Caco-2 (cell line): ENCODE results near the gene CLSTN2. TPM values are rescaled to one million over a fixed set of nuclear protein-coding genes. Genes with fewer than 3 reads are reported as not detected.

Source experiments
- BruUV-seq: library from RNA; stranded (reverse); fragments of 400-500 nt; replicated peaks from 2 replicates; lab custom pipeline; 2021; lab: Mats Ljungman, UMichigan
- CTCF ChIA-PET: fragments of 300-600 bp; sonication (Branson Sonifier 250); formaldehyde crosslinking; loops from one replicate; lab custom pipeline; 2022; ENCODE audit warnings: antibody characterized with exemption; lab: Charles Lee
- POLR2A ChIA-PET: fragments of 300-600 bp; sonication (Branson Sonifier 250); formaldehyde crosslinking; loops from one replicate; lab custom pipeline; 2022; ENCODE audit warnings: antibody characterized with exemption; lab: Charles Lee
- DNase-seq, 2 experiments: peaks; one replicate each; pipeline versions ENCODE4 v3.0.0 to v3.0.0-alpha.2; 2020 to 2022
- H3K27me3 ChIP-seq: replicated peaks from 2 replicates; pipeline ENCODE4 v1.6.0; 2011; ENCODE audit warnings: low read length; ENCODE audit not compliant: control insufficient read depth, insufficient read depth
- H3K36me3 ChIP-seq: 2 replicates; pipeline ENCODE4 v1.5.1; 2011; ENCODE audit warnings: low read length; ENCODE audit not compliant: control insufficient read depth, insufficient read depth
- H3K4me1 ChIP-seq: fragments of 250-450 bp; sonication (Bioruptor Pico); 2 replicates; pipeline ENCODE4 v1.5.1; 2020; ENCODE audit warnings: mild to moderate bottlenecking
- H3K4me3 ChIP-seq: 2 replicates; pipeline ENCODE4 v1.5.1; 2011; ENCODE audit warnings: low read depth, mild to moderate bottlenecking, control low read depth, low read length
- H3K9me3 ChIP-seq: fragments of 250-450 bp; sonication (Bioruptor Pico); 2 replicates; pipeline ENCODE4 v1.5.1; 2020; ENCODE audit warnings: mild to moderate bottlenecking, moderate library complexity
- H3K27ac Mint-ChIP-seq: one replicate; pipeline ENCODE4 v1.8.0; 2022; ENCODE audit warnings: mixed read lengths; ENCODE audit not compliant: unreplicated experiment
- H3K27me3 Mint-ChIP-seq: one replicate; pipeline ENCODE4 v1.8.0; 2022; ENCODE audit warnings: mixed read lengths; ENCODE audit not compliant: insufficient read depth, unreplicated experiment
- H3K36me3 Mint-ChIP-seq: one replicate; pipeline ENCODE4 v1.8.0; 2022; ENCODE audit warnings: mild to moderate bottlenecking, mixed read lengths; ENCODE audit not compliant: insufficient read depth, unreplicated experiment
- H3K4me1 Mint-ChIP-seq: one replicate; pipeline ENCODE4 v1.8.0; 2022; ENCODE audit warnings: low read depth, mixed read lengths; ENCODE audit not compliant: unreplicated experiment
- H3K4me3 Mint-ChIP-seq: one replicate; pipeline ENCODE4 v1.8.0; 2022; ENCODE audit warnings: mild to moderate bottlenecking, moderate library complexity, mixed read lengths; ENCODE audit not compliant: unreplicated experiment
- H3K9me3 Mint-ChIP-seq: one replicate; pipeline ENCODE4 v1.8.0; 2022; ENCODE audit warnings: mixed read lengths; ENCODE audit not compliant: unreplicated experiment
- intact Hi-C: fragments of 100-400 bp; cut with micrococcal nuclease; formaldehyde crosslinking; loops from one replicate; pipeline ENCODE4 v1.10.0; 2022; ENCODE audit not compliant: unreplicated experiment
- total RNA-seq: library from RNA; stranded (reverse); gene quantifications from 2 replicates; pipeline ENCODE4 v1.2.3, GENCODE V29; 2022
- TF ChIP-seq, protein P1 (sequence below), 2 experiments: fragments of 200-600 bp in 1 of 2; IDR thresholded peaks; 1 replicate in 1 of 2; 2 replicates in 1 of 2; pipeline versions ENCODE4 v1.5.1 to v1.8.0; 2011 to 2022; ENCODE audit warnings: antibody characterized with exemption in 1 of 2, control low read depth in 1 of 2, inconsistent platforms in 1 of 2, low read depth in 1 of 2, low read length in 1 of 2, mild to moderate bottlenecking in 1 of 2, moderate library complexity in 1 of 2; ENCODE audit not compliant: insufficient read depth in 1 of 2, severe bottlenecking in 1 of 2, unreplicated experiment in 1 of 2

Gene CLSTN2
- total RNA-seq, 1 experiment from 2014 or later, result 26.1 TPM

- no peaks in the 10 kb centered on the region for H3K36me3 ChIP-seq
- Mint-ChIP-seq H3K4me3 (no peak overlapping the region), H3K4me1 (peaks cover 6% of the 10 kb centered on the region), H3K36me3 (peaks cover 5% of the 10 kb centered on the region), H3K9me3 (no peaks in the 10 kb centered on the region), H3K27ac (no peak overlapping the region), H3K27me3 (peaks cover 7% of the 10 kb centered on the region)
- H3K9me3 ChIP-seq, result no peaks in the 10 kb centered on the region
- ChIA-PET CTCF (no interaction called here), POLR2A (no interaction called here)
- no TSS peak for BruUV-seq
- no peaks in the 10 kb centered on the region; the same call in 1 of the 2 replicates for H3K4me1 ChIP-seq
- intact Hi-C loops, result no loop called here
- TF ChIP-seq, protein P1, sequence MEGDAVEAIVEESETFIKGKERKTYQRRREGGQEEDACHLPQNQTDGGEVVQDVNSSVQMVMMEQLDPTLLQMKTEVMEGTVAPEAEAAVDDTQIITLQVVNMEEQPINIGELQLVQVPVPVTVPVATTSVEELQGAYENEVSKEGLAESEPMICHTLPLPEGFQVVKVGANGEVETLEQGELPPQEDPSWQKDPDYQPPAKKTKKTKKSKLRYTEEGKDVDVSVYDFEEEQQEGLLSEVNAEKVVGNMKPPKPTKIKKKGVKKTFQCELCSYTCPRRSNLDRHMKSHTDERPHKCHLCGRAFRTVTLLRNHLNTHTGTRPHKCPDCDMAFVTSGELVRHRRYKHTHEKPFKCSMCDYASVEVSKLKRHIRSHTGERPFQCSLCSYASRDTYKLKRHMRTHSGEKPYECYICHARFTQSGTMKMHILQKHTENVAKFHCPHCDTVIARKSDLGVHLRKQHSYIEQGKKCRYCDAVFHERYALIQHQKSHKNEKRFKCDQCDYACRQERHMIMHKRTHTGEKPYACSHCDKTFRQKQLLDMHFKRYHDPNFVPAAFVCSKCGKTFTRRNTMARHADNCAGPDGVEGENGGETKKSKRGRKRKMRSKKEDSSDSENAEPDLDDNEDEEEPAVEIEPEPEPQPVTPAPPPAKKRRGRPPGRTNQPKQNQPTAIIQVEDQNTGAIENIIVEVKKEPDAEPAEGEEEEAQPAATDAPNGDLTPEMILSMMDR (IDR thresholded peaks at IDR 0.05; ENCODE audit: insufficient read depth in 1 of 2, low read depth in 1 of 2, low read length in 1 of 2, severe bottlenecking in 1 of 2, unreplicated experiment in 1 of 2), result no peak
- no peak for DNase-seq
- no peak overlapping the region for H3K4me3 ChIP-seq
- no peaks in the 10 kb centered on the region for H3K27me3 ChIP-seq
Observed at GRCh38 chr3:140505213-140505612, 570.2 kb downstream of the CLSTN2 start.

DNA sequence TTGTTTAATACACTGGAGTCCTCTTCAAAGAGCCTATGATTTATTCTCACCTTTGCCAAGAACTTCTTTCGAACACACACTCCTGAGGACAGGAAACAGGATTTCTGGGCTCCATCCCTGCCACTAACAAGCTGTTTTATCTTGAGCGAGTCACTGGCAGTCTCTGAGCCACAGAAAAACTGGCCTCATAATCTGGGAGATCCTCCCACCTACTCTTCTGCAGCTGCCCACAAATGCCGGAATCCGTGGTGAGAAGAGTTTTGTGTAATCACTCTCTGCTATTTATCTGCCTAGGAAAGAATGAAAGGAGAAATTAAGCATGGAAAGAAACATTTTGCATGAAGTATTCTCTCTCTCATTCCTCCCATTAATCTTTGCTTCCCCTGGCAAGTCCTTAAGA is 570.9 kb downstream of the CLSTN2 start:
- intact Hi-C loops, result no loop called here
- ChIA-PET POLR2A (no interaction called here), CTCF (no interaction called here)
- Mint-ChIP-seq H3K4me1 (peaks cover 5% of the 10 kb centered on the region), H3K27me3 (peaks cover 8% of the 10 kb centered on the region), H3K27ac (no peak overlapping the region), H3K36me3 (peaks cover 5% of the 10 kb centered on the region), H3K9me3 (no peaks in the 10 kb centered on the region), H3K4me3 (no peak overlapping the region)
- no TSS peak for BruUV-seq
- TF ChIP-seq, protein P1 (IDR thresholded peaks at IDR 0.05; ENCODE audit: insufficient read depth in 1 of 2, low read depth in 1 of 2, low read length in 1 of 2, severe bottlenecking in 1 of 2, unreplicated experiment in 1 of 2), result no peak
- Histone ChIP-seq H3K36me3 (no peaks in the 10 kb centered on the region), H3K27me3 (no peaks in the 10 kb centered on the region), H3K9me3 (no peaks in the 10 kb centered on the region), H3K4me3 (no peak overlapping the region), H3K4me1 (no peaks in the 10 kb centered on the region; the same call in 1 of the 2 replicates)
- DNase-seq, result no peak

DNA sequence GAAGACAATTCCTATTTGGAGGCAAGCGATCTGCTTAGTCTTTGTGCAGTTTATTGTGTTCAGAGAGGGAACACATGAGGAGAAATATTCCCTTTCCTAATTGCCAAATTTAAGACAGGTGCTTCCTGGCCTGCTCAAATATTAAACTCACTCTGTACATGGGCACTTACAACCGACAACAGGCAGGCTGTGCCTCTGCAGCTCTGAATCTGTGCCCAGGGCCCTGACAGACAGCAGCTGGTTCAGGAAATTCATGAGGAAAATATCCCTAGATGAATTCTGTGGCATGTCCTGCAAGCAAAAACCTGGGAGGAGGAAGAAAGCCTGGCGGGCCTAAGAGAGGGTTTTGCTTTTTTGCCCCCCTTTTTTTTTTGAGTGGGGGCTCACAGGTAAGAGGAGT is 573.6 kb downstream of the CLSTN2 start:
- Histone ChIP-seq H3K4me1 (no peaks in the 10 kb centered on the region), H3K27me3 (no peaks in the 10 kb centered on the region), H3K36me3 (no peaks in the 10 kb centered on the region), H3K9me3 (no peaks in the 10 kb centered on the region), H3K4me3 (no peak overlapping the region)
- BruUV-seq, result no TSS peak
- TF ChIP-seq, protein P1 (IDR thresholded peaks at IDR 0.05; ENCODE audit: insufficient read depth in 1 of 2, low read depth in 1 of 2, low read length in 1 of 2, severe bottlenecking in 1 of 2, unreplicated experiment in 1 of 2), result no peak
- POLR2A ChIA-PET, result no interaction called here
- Mint-ChIP-seq H3K4me1 (no peaks in the 10 kb centered on the region), H3K27ac (no peak overlapping the region), H3K9me3 (no peaks in the 10 kb centered on the region), H3K4me3 (no peak overlapping the region), H3K36me3 (no peaks in the 10 kb centered on the region), H3K27me3 (peaks cover 20% of the 10 kb centered on the region)
- CTCF ChIA-PET, result no interaction called here
- intact Hi-C loops, result no loop called here
- no peak for DNase-seq
